Mucosa of rectum (tissue), 2 donors: Measurements from ENCODE around the gene ADAM17.

Source experiments
- H3K27ac ChIP-seq, 2 donors: one replicate each; pipeline ENCODE4 v1.7.0; 2013; ENCODE audit warnings: inconsistent platforms in 2 of 2, low read depth in 2 of 2, low read length in 2 of 2
- H3K27me3 ChIP-seq, 2 donors: one replicate each; pipeline ENCODE4 v1.7.0; 2013; ENCODE audit warnings: low read length in 2 of 2; ENCODE audit not compliant: control insufficient read depth in 2 of 2, insufficient read depth in 2 of 2
- H3K36me3 ChIP-seq, 2 donors: one replicate each; pipeline ENCODE4 v1.7.0; 2013; ENCODE audit warnings: low read length in 2 of 2; ENCODE audit not compliant: control insufficient read depth in 2 of 2, insufficient read depth in 2 of 2
- H3K4me1 ChIP-seq, 2 donors: one replicate each; pipeline ENCODE4 v1.7.0; 2013; ENCODE audit warnings: low read length in 2 of 2, mild to moderate bottlenecking in 1 of 2; ENCODE audit not compliant: control insufficient read depth in 2 of 2, insufficient read depth in 2 of 2
- H3K4me3 ChIP-seq, 2 donors: one replicate each; pipeline ENCODE4 v1.7.0; 2013; ENCODE audit warnings: low read length in 2 of 2
- H3K9ac ChIP-seq, 2 donors: one replicate each; pipeline ENCODE4 v1.7.0; 2013; ENCODE audit warnings: low read length in 2 of 2, low read depth in 1 of 2, mild to moderate bottlenecking in 1 of 2
- H3K9me3 ChIP-seq, 2 donors: one replicate each; pipeline ENCODE4 v1.7.0; 2013; ENCODE audit warnings: low read length in 2 of 2; ENCODE audit not compliant: control insufficient read depth in 2 of 2
- donor health status: healthy.
- donor health status: Normal muscosa, but diverticular disease.

Gene ADAM17

DNA sequence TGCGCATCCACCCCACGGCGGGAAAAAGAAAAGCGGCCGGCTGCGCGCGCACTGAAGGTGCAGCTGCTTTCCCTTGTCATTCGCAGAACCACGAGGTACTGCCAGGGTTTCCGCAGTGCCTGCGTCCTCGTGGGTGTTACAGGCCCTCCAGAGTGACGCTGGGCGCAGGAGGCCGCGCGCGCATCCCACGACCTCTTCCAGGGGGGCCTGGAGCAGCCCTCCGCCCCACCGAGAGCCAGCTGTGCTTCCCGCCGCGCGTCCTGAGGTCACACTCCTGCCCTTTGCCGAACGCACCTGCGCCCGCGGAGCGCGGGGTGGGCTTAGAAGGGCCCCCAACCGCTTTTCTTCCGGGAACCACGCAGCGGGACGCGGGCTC is 81.7 kb downstream of the ADAM17 start:
- Histone ChIP-seq H3K27ac (peak overlapping the region; percentile 60 to 85), H3K9me3 (no peaks in the 10 kb centered on the region), H3K36me3 (peaks cover 7 to 14% of the 10 kb centered on the region in 2 donors), H3K4me3 (peak overlapping the region; percentile 83), H3K27me3 (no peaks in the 10 kb centered on the region), H3K9ac (peak overlapping the region; percentile 77 to 80), H3K4me1 (peaks cover 3 to 4% of the 10 kb centered on the region in 2 donors)

DNA sequence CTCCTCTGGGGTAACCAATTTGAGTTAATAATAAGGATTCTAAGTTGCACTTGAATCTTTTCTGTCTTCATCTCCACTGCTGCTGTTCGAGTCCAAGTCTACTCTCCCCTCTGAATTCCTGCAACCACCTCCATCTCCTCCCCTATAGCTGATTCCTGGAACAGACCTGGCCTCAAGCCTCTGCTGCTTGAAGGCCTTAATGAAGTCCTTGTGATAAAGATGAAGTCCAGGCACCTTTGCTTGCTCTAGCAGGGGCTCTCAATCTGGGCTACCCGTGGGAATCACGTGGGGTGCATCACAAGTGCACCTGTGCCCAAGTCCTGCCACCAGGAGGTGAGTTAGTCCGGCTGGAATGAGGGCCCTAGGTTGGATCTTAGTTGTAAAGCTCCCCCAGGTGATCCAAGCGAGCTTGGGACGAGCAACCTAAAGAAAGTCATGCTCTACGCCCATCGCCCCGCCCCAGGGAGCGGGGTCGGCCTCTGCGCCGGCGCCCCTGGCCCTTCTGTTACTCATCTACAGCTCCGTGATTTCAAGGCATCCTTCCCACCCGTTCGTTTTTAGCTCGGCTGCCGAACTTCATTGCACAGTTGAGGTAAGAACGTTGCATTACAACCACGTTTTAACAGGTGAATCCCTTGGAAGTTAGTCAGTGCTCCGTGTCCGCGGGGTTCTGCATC is 82.2 kb downstream of the ADAM17 start:
- peak overlapping the region; percentile 83 for H3K4me3 ChIP-seq
- H3K9ac ChIP-seq: peak overlapping the region; percentile 77 to 80
- H3K9me3 ChIP-seq: no peaks in the 10 kb centered on the region
- peaks cover 2 to 9% of the 10 kb centered on the region in 2 donors for H3K36me3 ChIP-seq
- no peaks in the 10 kb centered on the region for H3K27me3 ChIP-seq
- peaks cover 3 to 4% of the 10 kb centered on the region in 2 donors for H3K4me1 ChIP-seq
- H3K27ac ChIP-seq: peak overlapping the region in 1 of 2 donors; percentile 85

DNA sequence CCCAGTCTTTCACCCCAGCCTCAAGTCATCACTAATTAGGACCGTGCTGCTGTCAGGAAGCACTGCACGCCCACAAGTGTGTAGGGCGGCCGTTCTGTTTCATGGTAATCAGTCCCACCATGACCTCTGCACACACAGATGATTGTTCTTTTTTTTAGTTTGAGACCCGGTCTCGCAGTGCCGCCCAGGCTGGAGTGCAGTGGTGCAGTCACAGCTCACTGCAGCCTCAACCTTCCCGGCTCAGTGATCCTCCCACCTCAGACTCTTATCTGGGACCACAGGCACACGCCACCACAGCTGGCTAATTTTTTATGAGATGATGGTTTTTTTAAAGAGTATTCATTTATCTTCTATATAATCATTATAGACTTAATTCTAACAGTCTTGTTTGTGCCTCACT is 83.1 kb downstream of the ADAM17 start:
- H3K27ac ChIP-seq: no peak overlapping the region
- H3K9ac ChIP-seq: no peak overlapping the region
- H3K9me3 ChIP-seq: no peaks in the 10 kb centered on the region
- no peak overlapping the region for H3K4me3 ChIP-seq
- no peaks in the 10 kb centered on the region for H3K27me3 ChIP-seq
- H3K36me3 ChIP-seq: peaks cover 5 to 12% of the 10 kb centered on the region in 2 donors
- H3K4me1 ChIP-seq: peaks cover 3 to 4% of the 10 kb centered on the region in 2 donors

- H3K4me1 ChIP-seq: peaks cover 3 to 4% of the 10 kb centered on the region in 2 donors
- peaks cover 5 to 10% of the 10 kb centered on the region in 2 donors for H3K36me3 ChIP-seq
Observed at GRCh38 chr2:9471206-9471605, 84.4 kb downstream of the ADAM17 start.

DNA sequence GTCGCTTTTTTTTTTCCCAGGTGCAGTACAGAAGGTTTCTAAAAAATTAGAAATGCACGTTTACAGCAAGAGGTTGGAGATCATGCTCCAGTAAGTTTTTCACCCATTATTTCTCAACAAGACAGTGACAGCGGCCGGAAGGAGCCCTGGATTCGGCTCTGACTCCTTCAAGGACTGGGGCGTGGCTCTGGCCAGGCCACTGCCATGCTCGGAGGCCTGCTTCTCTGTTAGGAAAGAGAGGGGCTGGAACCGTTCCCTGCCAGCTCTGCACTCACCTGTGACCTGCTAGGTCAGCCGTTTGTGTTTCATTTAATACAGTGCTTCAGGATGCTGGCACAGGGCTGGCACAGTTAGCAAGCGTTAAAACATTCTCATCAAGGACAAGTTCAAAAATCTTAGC is 87.9 kb downstream of the ADAM17 start:
- H3K27me3 ChIP-seq: no peaks in the 10 kb centered on the region
- peaks cover 8 to 13% of the 10 kb centered on the region in 2 donors for H3K36me3 ChIP-seq
- no peaks in the 10 kb centered on the region for H3K4me1 ChIP-seq
- no peak overlapping the region for H3K4me3 ChIP-seq
- H3K9me3 ChIP-seq: no peaks in the 10 kb centered on the region
- H3K9ac ChIP-seq: no peak overlapping the region
- no peak overlapping the region for H3K27ac ChIP-seq

More at GRCh38 chr2:9471206-9471605, 84.4 kb downstream of the ADAM17 start:
- Histone ChIP-seq H3K9ac (no peak overlapping the region), H3K9me3 (no peaks in the 10 kb centered on the region), H3K27me3 (no peaks in the 10 kb centered on the region), H3K4me3 (no peak overlapping the region), H3K27ac (no peak overlapping the region)

DNA sequence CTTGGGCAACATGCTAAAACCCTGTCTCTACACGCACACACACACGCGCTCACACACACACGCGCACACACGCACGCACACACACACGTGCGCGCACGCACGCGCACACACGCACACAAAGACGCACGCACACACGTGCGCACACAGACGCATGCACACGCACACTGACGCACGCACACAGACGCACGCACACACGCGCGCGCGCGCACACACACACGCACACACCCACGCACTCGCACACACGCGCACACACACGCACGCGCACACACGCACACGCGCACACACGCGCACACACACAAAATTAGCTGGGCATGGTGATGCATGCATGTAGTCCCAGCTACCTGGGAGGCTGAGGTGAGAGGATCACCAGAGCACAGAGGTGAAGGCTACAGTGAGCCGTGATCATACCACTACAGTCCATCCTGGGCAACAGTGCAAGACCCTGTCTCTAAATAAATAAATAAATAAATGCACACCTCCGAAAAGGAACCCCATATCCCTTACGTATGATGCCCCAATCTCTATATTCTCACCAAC is 89.4 kb downstream of the ADAM17 start:
- Histone ChIP-seq H3K9ac (no peak overlapping the region), H3K4me1 (no peaks in the 10 kb centered on the region), H3K4me3 (no peak overlapping the region), H3K27me3 (no peaks in the 10 kb centered on the region), H3K27ac (no peak overlapping the region), H3K36me3 (peaks cover 9 to 13% of the 10 kb centered on the region in 2 donors), H3K9me3 (no peaks in the 10 kb centered on the region)

DNA sequence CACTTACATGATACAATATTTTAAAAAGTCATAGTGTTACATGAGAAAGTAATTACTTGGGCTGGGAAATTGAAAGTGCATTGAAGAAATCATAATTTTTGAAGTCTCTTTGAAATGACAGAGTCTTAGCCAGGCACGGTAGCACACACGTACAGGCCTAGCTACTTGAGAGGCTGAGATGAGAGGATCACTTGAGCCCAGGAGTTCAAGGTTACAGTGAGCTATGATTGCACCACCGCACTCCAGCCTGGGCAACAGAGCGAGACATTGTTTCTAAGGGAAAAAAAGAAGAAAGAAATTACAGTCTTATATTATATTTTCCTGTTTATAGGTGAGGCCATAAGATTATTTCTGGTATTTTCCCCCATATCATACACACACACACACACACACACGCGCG is 90.5 kb downstream of the ADAM17 start:
- no peak overlapping the region for H3K4me3 ChIP-seq
- H3K27me3 ChIP-seq: no peaks in the 10 kb centered on the region
- no peak overlapping the region for H3K27ac ChIP-seq
- H3K9ac ChIP-seq: no peak overlapping the region
- peaks cover 12 to 15% of the 10 kb centered on the region in 2 donors for H3K36me3 ChIP-seq
- H3K9me3 ChIP-seq: no peaks in the 10 kb centered on the region
- no peaks in the 10 kb centered on the region for H3K4me1 ChIP-seq

GRCh38 chr2:9463698-9464034 is 92.0 kb downstream of the ADAM17 start:
- H3K27ac ChIP-seq: no peak overlapping the region
- H3K4me3 ChIP-seq: no peak overlapping the region
- peaks cover 12 to 16% of the 10 kb centered on the region in 2 donors for H3K36me3 ChIP-seq
- no peaks in the 10 kb centered on the region for H3K4me1 ChIP-seq
- H3K27me3 ChIP-seq: no peaks in the 10 kb centered on the region
- no peaks in the 10 kb centered on the region for H3K9me3 ChIP-seq
- H3K9ac ChIP-seq: no peak overlapping the region

- no peak overlapping the region for H3K4me3 ChIP-seq
- no peak overlapping the region for H3K9ac ChIP-seq
- no peaks in the 10 kb centered on the region for H3K9me3 ChIP-seq
- no peak overlapping the region for H3K27ac ChIP-seq
- H3K36me3 ChIP-seq: peaks cover 16 to 19% of the 10 kb centered on the region in 2 donors
- no peaks in the 10 kb centered on the region for H3K4me1 ChIP-seq
- no peaks in the 10 kb centered on the region for H3K27me3 ChIP-seq
Observed at GRCh38 chr2:9462886-9463697, 92.5 kb downstream of the ADAM17 start.

- Histone ChIP-seq H3K4me3 (no peak overlapping the region), H3K4me1 (no peaks in the 10 kb centered on the region), H3K27ac (no peak overlapping the region), H3K36me3 (peaks cover 12 to 18% of the 10 kb centered on the region in 2 donors), H3K9me3 (no peaks in the 10 kb centered on the region), H3K27me3 (no peaks in the 10 kb centered on the region), H3K9ac (no peak overlapping the region)
Observed at GRCh38 chr2:9462313-9462712, 93.3 kb downstream of the ADAM17 start.
